HG02623 (cell line): ENCODE data around the gene ECE2.
A peak's percentile ranks its signal among the peaks of the same experiment; 100 is the strongest.

Source experiments
- ATAC-seq: cut with Tn5 transposase; IDR thresholded peaks from one replicate; pipeline ENCODE4 v1.9.1; 2021; ENCODE audit warnings: moderate library complexity; ENCODE audit not compliant: unreplicated experiment

Gene ECE2

GRCh38 chr3:184275961-184276910 lies at the start of gene ECE2:
Gene ECE2, plus strand, starts transcription at chr3:184276022. Its CDS starts 132 bp downstream, at chr3:184276154.
- ATAC-seq, result no peak

- ATAC-seq, result no peak
These were observed 48.3 kb upstream of the ECE2 start for GRCh38 chr3:184227481-184227935.

- ATAC-seq, result no peak
These were observed 47.3 kb upstream of the ECE2 start for GRCh38 chr3:184228376-184229137.

- peak; percentile 53 for ATAC-seq
These were observed 46.3 kb upstream of the ECE2 start, which contains the start of gene VWA5B2 for GRCh38 chr3:184229394-184230080. Gene VWA5B2, plus strand, starts transcription at chr3:184229585. Its CDS starts 944 bp downstream, at chr3:184230529.

GRCh38 chr3:184230081-184230602 lies 45.7 kb upstream of the ECE2 start:
- no peak for ATAC-seq

- no peak for ATAC-seq
These were observed 45.0 kb upstream of the ECE2 start for GRCh38 chr3:184230603-184231528.

GRCh38 chr3:184231671-184232070 lies 44.2 kb upstream of the ECE2 start:
- ATAC-seq, result no peak

GRCh38 chr3:184233127-184233843 lies 42.5 kb upstream of the ECE2 start:
- no peak for ATAC-seq

- ATAC-seq, result no peak
These were observed 41.6 kb upstream of the ECE2 start for GRCh38 chr3:184234224-184234623.

GRCh38 chr3:184234671-184235380 lies 41.0 kb upstream of the ECE2 start:
- no peak for ATAC-seq

GRCh38 chr3:184235381-184236032 lies 40.3 kb upstream of the ECE2 start:
- ATAC-seq, result no peak

- ATAC-seq, result no peak
These were observed 39.8 kb upstream of the ECE2 start for GRCh38 chr3:184236033-184236410.

- no peak for ATAC-seq
These were observed 39.2 kb upstream of the ECE2 start for GRCh38 chr3:184236636-184237035.

- no peak for ATAC-seq
These were observed 38.6 kb upstream of the ECE2 start for GRCh38 chr3:184237211-184237610.

- ATAC-seq, result no peak
These were observed 38.0 kb upstream of the ECE2 start for GRCh38 chr3:184237807-184238206.

GRCh38 chr3:184238246-184238818 lies 37.5 kb upstream of the ECE2 start:
- no peak for ATAC-seq

GRCh38 chr3:184239221-184239620 lies 36.6 kb upstream of the ECE2 start:
- ATAC-seq, result no peak

GRCh38 chr3:184239708-184240107 lies 36.1 kb upstream of the ECE2 start:
- no peak for ATAC-seq
